ENCODE data around the gene RNF125. TPM values are rescaled to one million over a fixed set of nuclear protein-coding genes. Genes with fewer than 3 reads are reported as not detected.

The RNF125 gene
- total RNA-seq, 2 experiments from 2014 or later = 23.6 to 24.3 TPM

GRCh38 chr18:32111706-32112105 lies 93.1 kb downstream of the RNF125 start:
- POLR2A ChIA-PET = no interaction called here
- CTCF ChIA-PET = no interaction called here

GRCh38 chr18:32112826-32113225 lies 94.2 kb downstream of the RNF125 start:
- ChIA-PET POLR2A (no interaction called here), CTCF (no interaction called here)

- CTCF ChIA-PET = no interaction called here
- POLR2A ChIA-PET = no interaction called here
Observed at GRCh38 chr18:32114293-32114942, 95.8 kb downstream of the RNF125 start.

- ChIA-PET CTCF (no interaction called here), POLR2A (no interaction called here)
Observed at GRCh38 chr18:32122039-32122438, 103.4 kb downstream of the RNF125 start.

Other genes starting within 250 kb of the RNF125 start
- gene TRAPPC8, start 75.7 kb upstream of the RNF125 start, total RNA-seq = 10 to 100 TPM; 28.7 to 29.0 TPM
- 10 to 100 TPM; 81.0 to 84.7 TPM for gene RNF138, start 73.0 kb downstream of the RNF125 start, total RNA-seq
- not detected for gene MEP1B, start 171.2 kb downstream of the RNF125 start, total RNA-seq